Progenitor cell of endocrine pancreas (in vitro differentiated cells): ENCODE measurements around the gene ANKRD45. TPM values are rescaled to one million over a fixed set of nuclear protein-coding genes. Genes with fewer than 3 reads are reported as not detected.
"Not testable (repeated sequence)": the region's sequence is repeated elsewhere in the genome, so short reads cannot be mapped to it uniquely, and the experiment has no call there.

ENCODE experiments used
- DNase-seq: peaks from one replicate; pipeline ENCODE4 v3.0.0; 2021; ENCODE audit warnings: low spot score; ENCODE audit not compliant: unreplicated experiment
- H3K27ac Mint-ChIP-seq: 2 replicates; pipeline ENCODE4 v1.8.0; 2021; ENCODE audit warnings: mild to moderate bottlenecking, moderate library complexity, mixed read lengths
- H3K27me3 Mint-ChIP-seq: 2 replicates; pipeline ENCODE4 v1.8.0; 2021; ENCODE audit warnings: mixed read lengths
- H3K36me3 Mint-ChIP-seq: 2 replicates; pipeline ENCODE4 v1.8.0; 2022; ENCODE audit warnings: mixed read lengths; ENCODE audit not compliant: insufficient read depth
- H3K4me1 Mint-ChIP-seq: 2 replicates; pipeline ENCODE4 v1.8.0; 2021; ENCODE audit warnings: low read depth, mixed read lengths
- H3K4me3 Mint-ChIP-seq: 2 replicates; pipeline ENCODE4 v1.8.0; 2021; ENCODE audit warnings: low read depth, mild to moderate bottlenecking, moderate library complexity, mixed read lengths
- H3K9me3 Mint-ChIP-seq: 2 replicates; pipeline ENCODE4 v1.8.0; 2021; ENCODE audit warnings: low read depth, mixed read lengths
- total RNA-seq: library from RNA; stranded (reverse); gene quantifications from 2 replicates; pipeline ENCODE4 v1.2.1, GENCODE V29; 2021
- TF ChIP-seq, protein P1 (sequence below): fragments of 200-600 bp; sonication (generic); IDR thresholded peaks from one replicate; pipeline ENCODE4 v1.5.0; 2021; ENCODE audit warnings: antibody characterized with exemption, mild to moderate bottlenecking; ENCODE audit not compliant: unreplicated experiment

ANKRD45 gene
- total RNA-seq, 1 donor from 2014 or later, result 1.2 TPM

DNA sequence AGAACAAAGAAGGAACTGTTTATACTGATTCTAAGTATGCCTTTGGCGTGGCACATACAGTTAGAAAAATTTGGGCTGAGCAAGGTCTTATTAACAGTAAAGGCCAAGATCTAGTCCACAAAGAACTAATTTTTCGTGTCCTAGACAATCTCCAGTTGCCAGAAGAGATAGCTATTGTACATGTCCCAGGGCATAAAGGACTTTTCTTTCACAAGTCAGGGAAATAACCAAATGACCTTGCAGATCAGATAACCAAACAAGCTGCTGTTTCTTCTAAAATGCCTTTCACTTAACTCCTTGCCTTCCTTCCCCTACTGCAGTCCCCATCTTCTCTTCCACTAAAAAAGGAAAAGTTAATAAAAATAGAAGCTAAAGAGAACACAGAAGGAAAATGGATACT lies 30.5 kb downstream of the ANKRD45 start:
- Mint-ChIP-seq H3K4me1 (no peaks in the 10 kb centered on the region), H3K36me3 (peaks cover 3% of the 10 kb centered on the region), H3K27ac (peak overlapping the region; percentile 38), H3K4me3 (peak overlapping the region; percentile 55), H3K27me3 (no peaks in the 10 kb centered on the region), H3K9me3 (peaks cover 11% of the 10 kb centered on the region)
- DNase-seq, result no peak
- TF ChIP-seq, protein P1, sequence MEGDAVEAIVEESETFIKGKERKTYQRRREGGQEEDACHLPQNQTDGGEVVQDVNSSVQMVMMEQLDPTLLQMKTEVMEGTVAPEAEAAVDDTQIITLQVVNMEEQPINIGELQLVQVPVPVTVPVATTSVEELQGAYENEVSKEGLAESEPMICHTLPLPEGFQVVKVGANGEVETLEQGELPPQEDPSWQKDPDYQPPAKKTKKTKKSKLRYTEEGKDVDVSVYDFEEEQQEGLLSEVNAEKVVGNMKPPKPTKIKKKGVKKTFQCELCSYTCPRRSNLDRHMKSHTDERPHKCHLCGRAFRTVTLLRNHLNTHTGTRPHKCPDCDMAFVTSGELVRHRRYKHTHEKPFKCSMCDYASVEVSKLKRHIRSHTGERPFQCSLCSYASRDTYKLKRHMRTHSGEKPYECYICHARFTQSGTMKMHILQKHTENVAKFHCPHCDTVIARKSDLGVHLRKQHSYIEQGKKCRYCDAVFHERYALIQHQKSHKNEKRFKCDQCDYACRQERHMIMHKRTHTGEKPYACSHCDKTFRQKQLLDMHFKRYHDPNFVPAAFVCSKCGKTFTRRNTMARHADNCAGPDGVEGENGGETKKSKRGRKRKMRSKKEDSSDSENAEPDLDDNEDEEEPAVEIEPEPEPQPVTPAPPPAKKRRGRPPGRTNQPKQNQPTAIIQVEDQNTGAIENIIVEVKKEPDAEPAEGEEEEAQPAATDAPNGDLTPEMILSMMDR, result no peak

DNA sequence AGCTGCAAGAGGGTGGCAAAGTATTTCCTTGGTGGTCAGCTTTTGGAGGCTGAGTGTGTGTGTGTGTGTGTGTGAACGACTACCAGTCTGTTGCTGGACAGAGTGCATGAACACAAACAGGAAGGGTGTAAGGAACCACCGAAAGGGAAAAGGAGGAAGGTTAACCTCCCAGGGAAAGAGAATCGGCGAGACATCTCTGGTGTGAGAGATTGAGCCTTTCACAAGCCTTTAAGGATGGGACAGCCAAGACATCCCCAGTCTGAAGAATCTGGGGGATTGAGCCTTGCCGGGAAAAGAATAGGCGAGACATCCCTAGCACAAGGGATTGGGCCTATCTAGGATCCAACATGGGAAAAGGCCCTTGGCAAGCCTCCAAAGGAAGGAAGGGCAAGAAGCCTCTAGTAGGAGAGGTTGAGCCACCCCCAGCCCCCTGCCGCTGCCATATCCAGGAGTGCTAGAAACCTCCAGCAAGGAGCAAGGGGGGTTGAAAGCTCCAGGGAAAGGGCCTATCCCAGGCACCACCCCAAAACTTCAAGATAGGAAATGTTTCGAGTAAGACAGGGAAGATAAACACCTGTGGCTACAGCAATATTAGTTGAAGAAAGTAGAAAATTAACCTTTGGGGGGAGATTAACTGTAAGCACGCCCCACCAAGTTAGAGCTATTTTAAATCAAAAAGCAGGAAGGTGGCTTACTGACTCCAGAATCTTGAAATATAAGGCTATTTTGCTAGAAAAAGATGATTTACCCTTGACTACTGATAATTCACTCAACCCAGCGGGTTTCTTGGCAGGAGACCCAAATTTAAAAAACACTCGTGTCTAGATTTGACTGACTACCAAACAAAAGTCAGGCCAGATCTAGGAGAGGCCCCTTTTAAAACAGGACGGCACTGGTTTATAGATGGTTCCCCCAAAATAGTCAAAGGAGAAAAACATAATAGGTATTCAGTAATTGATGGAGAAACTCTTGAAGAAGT lies 31.3 kb downstream of the ANKRD45 start:
- TF ChIP-seq, protein P1, result no peak
- peak overlapping the region; percentile 70 for H3K4me3 Mint-ChIP-seq
- H3K36me3 Mint-ChIP-seq, result peaks cover 3% of the 10 kb centered on the region
- no peaks in the 10 kb centered on the region for H3K4me1 Mint-ChIP-seq
- H3K27ac Mint-ChIP-seq, result peak overlapping the region; percentile 93
- peaks cover 17% of the 10 kb centered on the region for H3K9me3 Mint-ChIP-seq
- DNase-seq, result no peak
- H3K27me3 Mint-ChIP-seq, result no peaks in the 10 kb centered on the region

DNA sequence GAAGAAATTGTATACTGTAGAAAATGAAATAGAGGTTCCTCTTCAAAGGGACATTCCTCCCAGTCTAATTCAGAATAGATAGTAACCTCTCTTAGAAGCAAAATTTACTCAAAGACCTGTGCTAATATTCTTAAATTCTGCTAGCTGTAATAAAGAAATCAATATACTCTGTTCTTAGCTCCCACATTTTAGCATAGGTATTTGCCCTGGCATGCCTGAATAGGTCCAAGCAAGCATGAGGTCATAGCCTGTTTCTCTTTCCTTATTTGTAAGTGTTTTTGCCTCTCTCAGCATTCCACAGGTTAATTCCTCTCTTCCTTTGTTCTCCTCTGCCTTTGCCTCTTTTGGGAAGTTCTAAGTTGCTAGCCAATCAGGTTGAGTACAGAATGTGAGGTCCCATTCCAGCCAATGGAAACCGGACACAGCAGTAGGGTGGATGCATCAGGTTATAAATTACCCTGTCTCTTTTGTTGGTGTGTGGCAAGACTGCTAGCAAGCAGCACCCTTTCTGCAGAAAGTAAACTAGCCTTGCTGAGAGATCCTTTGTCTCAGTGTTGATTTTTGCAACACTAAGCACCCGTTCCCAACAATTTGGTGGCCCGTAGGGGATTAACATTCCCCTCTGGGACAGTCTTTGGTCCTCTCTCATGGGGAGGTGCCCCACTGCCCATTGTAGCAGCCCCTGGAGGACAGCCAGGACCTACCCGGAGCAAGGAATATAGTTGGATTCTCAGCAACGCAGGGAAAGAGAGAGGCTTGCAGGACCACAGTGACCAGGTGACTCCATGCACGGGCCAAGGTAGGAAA lies 32.2 kb downstream of the ANKRD45 start:
- H3K27ac Mint-ChIP-seq, result peak overlapping the region; percentile 93
- peak overlapping the region; percentile 70 for H3K4me3 Mint-ChIP-seq
- H3K4me1 Mint-ChIP-seq, H3K27me3 Mint-ChIP-seq, H3K36me3 Mint-ChIP-seq, DNase-seq: not testable (repeated sequence)
- peaks cover 20% of the 10 kb centered on the region for H3K9me3 Mint-ChIP-seq

DNA sequence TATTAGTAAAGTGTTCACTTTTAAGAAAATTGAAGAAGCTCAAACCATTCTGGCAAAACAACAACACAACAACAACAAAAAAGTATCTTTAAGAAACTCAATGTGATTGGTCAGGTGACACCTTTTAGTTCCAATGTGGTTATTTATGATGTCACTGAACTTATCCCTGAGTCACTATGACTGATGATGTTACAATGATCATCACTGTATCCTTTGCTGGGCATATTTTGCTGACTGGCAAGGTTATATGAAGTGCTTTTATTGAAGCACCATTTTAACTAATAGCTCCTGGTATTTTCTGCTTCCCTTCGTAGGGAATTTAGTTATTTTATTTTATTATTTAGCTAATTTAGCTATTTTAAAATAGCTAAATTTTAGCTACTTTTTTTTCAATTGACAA lies 34.5 kb downstream of the ANKRD45 start, which contains the start of gene TEX50:
Gene TEX50 (plus strand): TSS at position 223 of the 400 bp plus-strand sequence. CDS start 184 bp downstream, outside the sequence.
- no peaks in the 10 kb centered on the region for H3K27me3 Mint-ChIP-seq

DNA sequence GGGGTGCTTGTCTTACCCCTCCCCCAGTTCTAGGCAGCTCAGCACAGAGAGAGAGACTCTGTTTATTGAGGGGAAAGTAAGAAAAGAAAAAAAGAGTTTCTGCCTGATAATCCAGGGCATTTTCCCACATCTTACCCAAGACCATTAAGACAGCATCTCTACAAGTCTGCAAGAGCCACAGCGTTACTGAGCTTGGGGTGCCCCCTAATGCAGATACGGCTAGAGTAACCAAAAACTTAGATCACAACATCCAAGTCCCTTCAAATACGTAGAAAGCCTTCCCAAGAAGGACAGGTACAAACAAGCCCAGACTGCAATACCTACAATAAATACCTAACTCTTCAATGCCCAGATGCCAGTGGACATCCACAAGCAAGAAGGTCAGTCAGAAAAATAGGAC lies 40.8 kb downstream of the ANKRD45 start:
- no peak for DNase-seq
- TF ChIP-seq, protein P1, result no peak
- Mint-ChIP-seq H3K4me3 (no peak overlapping the region), H3K36me3 (no peaks in the 10 kb centered on the region), H3K4me1 (peaks cover 2% of the 10 kb centered on the region), H3K27ac (no peak overlapping the region), H3K27me3 (no peaks in the 10 kb centered on the region), H3K9me3 (peaks cover 17% of the 10 kb centered on the region)

More for the DNA sequence above, 34.5 kb downstream of the ANKRD45 start, which contains the start of gene TEX50:
- Mint-ChIP-seq H3K36me3 (peaks cover 3% of the 10 kb centered on the region), H3K4me1 (no peaks in the 10 kb centered on the region), H3K9me3 (peaks cover 25% of the 10 kb centered on the region), H3K27ac (no peak within 1 kb of the TSS), H3K4me3 (no peak within 1 kb of the TSS)
- TF ChIP-seq, protein P1, result no peak
- DNase-seq, result no peak
